Measurements from ENCODE around the gene PUSL1.

Gene PUSL1

DNA sequence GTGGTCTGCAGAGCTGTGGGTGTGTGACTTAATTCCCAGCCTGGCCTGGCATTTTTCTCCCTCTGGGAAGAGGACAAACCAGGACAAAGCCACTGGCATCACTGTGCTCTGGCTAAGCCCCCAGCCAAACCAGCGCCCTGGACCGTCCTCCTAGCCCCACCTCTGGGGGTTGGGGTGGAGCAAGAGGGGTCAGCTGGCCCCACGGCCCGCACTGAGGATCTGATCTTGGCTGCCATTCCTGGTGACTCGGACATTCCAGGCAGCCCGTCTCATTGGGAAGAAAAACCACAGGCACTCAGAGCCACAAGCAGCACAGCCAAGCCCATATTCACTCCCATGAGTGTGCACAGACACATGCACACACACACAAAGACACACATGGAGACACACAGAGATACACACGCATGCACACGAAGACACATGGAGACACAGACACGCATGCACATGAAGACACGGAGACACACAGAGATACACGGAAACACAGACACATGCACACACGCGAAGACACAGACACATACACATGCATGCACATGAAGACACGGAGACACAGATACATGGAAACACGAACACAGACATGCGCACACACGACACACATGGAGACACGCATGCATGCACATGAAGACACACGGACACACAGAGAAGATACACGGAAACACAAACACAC is 52.2 kb downstream of the PUSL1 start:
- Mint-ChIP-seq H3K27me3 (ENCODE audit: low read depth, poor library complexity) (peaks cover 6% of the 10 kb centered on the region), H3K4me1 (peaks cover 50% of the 10 kb centered on the region), H3K9me3 (no peaks in the 10 kb centered on the region), H3K4me3 (peak overlapping the region; percentile 48), H3K27ac (peak overlapping the region; percentile 98), H3K36me3 (ENCODE audit: low read depth) (no peaks in the 10 kb centered on the region)
- DNase-seq: peak; percentile 47
- TF ChIP-seq, protein P1, sequence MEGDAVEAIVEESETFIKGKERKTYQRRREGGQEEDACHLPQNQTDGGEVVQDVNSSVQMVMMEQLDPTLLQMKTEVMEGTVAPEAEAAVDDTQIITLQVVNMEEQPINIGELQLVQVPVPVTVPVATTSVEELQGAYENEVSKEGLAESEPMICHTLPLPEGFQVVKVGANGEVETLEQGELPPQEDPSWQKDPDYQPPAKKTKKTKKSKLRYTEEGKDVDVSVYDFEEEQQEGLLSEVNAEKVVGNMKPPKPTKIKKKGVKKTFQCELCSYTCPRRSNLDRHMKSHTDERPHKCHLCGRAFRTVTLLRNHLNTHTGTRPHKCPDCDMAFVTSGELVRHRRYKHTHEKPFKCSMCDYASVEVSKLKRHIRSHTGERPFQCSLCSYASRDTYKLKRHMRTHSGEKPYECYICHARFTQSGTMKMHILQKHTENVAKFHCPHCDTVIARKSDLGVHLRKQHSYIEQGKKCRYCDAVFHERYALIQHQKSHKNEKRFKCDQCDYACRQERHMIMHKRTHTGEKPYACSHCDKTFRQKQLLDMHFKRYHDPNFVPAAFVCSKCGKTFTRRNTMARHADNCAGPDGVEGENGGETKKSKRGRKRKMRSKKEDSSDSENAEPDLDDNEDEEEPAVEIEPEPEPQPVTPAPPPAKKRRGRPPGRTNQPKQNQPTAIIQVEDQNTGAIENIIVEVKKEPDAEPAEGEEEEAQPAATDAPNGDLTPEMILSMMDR (IDR thresholded peaks at IDR 0.05): no peak
